ACHN (cell line): Measurements from ENCODE around the gene KRTAP4-11.
"Not testable (repeated sequence)": the region's sequence is repeated elsewhere in the genome, so short reads cannot be mapped to it uniquely, and the experiment has no call there.

Experiments
- DNase-seq: peaks from one replicate; pipeline ENCODE4 v3.0.0-alpha.2; 2015
- in situ Hi-C: cut with HindIII; loops from 2 replicates; pipeline ENCODE4 v1.10.0; 2017; ENCODE audit warnings: low sequenced_read_pairs, low pct_ligation_motif_present, low pct_unique_long_range_greater_than_20kb

KRTAP4-11 gene

DNA sequence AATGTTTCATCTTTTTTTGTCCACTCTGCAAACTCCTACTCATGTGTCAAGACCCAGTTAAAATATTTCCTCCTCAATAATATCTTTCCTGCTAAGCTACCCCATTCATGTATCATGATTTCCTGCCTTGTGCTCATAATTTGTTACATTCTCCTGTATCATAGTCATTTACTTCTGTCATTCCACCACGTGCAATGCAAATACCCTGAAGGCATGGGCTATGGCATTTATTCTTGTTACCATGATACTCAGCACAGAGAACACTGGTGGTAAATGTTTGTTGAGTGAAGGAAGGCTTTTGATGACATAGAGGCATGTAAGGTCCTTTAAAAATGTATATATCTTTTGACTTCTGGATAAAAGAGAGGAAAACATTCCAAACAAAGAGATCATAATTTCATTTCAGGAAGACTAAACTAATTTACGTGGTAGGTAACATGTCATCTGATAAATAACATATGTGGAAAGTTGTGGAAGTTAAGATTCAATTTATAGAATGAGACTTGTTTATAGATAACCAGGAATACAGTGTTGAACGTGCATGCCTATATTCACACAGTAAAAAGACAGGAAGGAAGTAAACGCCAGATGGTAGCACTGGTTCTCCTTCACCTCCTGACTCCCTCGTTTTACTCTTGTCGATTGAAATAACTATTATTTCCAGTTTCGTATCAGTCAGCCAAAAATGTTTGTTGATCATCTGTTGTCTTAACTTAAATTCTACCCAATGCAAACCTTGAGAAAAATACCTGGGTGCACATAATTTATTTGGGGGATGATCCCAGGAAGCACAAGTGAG is 18.3 kb downstream of the KRTAP4-11 start:
- peak; percentile 15 for DNase-seq
- in situ Hi-C loops: not testable (repeated sequence)

DNA sequence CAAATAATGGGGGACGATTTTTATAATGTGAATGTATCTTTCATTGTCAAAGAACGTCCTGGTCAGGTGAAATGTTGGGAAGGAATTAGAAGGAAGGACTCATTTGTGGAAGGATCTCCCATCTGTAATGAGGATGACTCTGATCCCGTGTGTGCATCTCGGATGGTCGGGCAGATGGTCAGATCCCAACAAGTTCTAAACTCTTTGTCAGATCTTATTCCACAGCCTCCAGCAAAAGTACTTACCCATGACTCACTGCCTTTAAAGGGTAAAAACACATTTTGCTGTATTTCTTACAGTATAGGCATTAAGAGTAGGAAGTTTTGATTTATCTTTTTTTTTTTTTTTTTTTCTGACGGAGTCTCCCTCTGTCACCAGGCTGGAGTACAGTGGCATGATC is 19.7 kb downstream of the KRTAP4-11 start:
- in situ Hi-C loops: no loop called here
- no peak for DNase-seq

DNA sequence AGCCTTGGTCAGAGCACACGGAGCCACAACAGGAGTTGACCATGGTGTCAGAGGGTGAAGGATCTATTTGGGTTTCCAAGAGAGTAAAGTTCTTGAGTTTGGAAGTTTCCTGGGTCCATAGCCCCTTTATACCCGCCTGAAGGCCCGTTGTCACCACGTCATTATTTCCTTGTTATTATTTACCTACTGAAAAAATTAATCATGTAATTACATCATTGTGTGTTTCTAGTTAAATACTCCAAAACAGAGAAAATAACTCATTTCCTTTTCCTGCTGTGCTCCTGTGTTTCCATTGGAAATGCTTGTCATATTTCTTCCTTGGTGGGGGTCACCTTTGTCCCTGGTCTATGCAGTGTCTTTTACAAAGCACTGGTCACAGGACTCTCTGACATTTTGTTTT is 20.1 kb downstream of the KRTAP4-11 start, which contains the start of gene KRTAP4-8:
KRTAP4-8 (minus strand) TSS at position 101 of the 400 bp plus-strand sequence; CDS start at position 43, 58 bp downstream.
- in situ Hi-C loops: no loop called here

DNA sequence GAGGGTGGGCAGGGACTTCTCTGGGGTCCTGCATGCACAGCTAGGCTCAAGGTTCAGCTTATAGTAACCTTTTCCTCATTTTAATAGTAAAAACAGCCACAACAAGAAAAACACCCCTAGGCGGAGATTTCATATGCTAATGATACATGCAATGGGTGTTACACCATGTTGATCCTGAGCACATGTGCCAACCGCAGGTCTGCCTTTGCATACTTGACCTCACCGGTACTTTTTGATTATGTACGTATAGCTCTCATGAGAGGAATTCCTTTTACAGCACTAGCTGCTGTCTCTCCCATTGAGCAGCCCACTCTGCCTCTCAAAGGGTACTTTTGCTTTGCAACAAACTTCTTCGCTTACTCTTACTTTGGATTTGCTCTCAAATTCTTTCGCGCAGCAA is 22.1 kb downstream of the KRTAP4-11 start:
- in situ Hi-C loops: no loop called here
- DNase-seq: no peak

More for the DNA sequence above, 20.1 kb downstream of the KRTAP4-11 start, which contains the start of gene KRTAP4-8:
- DNase-seq: no peak

DNA sequence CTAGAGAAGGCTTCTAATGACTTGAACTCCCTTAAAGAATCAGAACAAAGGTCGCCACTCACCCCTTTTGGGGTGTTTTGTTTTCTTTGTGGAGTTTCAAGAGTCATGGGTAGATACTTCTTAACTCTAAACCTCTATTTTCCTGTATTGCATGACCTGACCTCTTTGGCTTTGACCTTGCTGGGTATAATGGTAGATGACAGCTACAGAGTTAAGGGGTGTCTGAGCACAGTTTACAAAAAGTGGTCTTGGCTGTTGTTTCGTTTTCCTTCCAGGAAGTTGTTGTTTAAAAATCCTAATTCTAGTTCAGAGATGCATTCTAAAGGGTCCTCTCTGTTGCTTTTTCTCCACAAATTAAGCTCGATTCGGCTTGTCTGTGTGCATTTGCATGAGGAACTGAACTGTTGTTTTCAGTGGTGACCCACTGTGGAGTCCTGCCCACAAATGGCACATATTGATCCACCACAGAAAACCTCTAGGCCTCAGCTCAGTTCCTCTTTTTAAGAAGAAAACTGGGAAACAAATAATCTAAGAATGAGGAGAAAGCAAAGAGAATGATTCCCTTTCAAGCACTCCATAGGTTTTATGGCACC is 29.3 kb downstream of the KRTAP4-11 start:
- DNase-seq, in situ Hi-C loops: not testable (repeated sequence)

DNA sequence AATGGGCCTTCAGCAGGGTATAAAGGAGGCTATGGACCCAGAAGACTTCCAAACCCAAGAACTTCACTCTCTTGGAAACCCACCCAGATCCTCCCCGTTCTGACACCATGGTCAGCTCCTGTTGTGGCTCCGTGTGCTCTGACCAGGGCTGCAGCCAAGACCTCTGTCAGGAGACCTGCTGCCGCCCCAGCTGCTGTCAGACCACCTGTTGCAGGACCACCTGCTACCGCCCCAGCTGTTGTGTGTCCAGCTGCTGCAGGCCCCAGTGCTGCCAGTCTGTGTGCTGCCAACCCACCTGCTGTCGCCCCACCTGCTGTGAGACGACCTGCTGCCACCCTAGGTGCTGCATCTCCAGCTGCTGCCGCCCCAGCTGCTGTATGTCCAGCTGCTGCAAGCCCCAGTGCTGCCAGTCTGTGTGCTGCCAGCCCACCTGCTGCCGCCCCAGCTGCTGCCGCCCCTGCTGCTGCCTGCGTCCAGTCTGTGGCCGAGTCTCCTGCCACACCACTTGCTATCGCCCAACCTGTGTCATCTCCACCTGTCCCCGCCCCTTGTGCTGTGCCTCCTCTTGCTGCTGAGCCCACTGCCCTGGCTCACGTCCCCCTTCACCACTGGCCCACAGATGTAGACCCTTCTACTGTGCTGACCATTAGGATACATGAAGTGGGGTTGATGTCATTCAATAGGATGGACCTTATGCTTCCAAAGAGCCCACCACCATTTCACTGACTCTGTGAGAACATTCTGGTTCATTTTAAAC is 33.9 kb downstream of the KRTAP4-11 start, which contains the start of gene KRTAP4-7:
KRTAP4-7 (plus strand) TSS at position 51 of the 757 bp plus-strand sequence; CDS start at position 108, 57 bp downstream.
- DNase-seq, in situ Hi-C loops: not testable (repeated sequence)

DNA sequence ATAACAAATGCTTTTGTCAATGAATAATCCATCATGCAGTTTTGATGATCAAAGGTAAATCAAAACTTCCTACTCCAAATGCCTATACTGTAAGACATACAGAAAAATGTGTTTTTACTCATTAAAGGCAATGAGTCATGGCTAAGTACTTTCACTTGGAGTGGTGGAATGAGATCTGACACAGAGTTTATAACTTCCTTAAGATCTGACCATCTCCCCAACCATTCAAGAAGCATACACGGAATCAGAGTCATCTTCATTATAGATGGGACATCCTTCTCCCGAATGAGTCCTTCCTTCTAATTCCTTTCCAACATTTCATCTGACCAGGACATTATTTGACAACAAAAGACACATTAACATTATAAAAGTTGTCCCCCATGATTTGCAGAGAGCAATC is 34.7 kb downstream of the KRTAP4-11 start:
- peak; percentile 32 for DNase-seq
- in situ Hi-C loops: not testable (repeated sequence)

DNA sequence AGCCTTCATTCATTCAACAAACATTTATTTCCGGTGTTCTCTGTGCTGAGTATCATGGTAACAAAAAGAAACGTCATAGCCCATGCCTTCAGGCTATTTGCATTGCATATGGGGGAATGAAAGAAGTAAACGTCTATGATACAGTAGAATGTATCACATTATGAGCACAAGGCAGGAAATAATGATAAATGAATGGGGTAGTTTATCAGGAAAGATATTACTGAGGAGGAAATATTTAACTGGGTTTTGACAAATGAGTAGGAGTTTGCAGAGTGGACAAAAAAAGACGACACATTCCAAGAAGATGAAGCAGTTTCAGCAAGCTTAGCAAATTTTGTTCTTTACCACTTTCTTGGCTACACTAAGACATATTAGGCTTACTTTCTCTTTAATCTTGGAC is 35.5 kb downstream of the KRTAP4-11 start:
- no peak for DNase-seq
- in situ Hi-C loops: no loop called here

DNA sequence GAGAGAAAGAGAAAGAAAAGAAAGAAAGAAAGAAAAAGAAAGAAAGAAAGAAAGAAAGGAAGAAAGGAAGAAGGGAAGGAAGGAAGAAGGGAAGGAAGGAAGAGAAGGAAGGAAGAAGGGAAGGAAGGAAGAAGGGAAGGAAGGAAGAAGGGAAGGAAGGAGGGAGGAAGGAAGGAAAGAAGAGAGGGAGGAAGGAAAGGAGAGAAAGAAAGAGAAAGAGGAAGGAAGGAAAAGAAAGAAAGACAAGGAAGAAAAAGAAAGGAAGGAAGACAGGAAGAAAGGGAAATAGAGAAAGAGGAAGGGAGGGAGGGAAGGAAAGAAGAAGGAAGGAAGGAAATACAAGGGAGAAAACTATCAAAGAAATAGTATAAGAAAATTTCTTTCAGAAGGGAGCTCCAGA is 41.4 kb downstream of the KRTAP4-11 start:
- in situ Hi-C loops: no loop called here
- no peak for DNase-seq

DNA sequence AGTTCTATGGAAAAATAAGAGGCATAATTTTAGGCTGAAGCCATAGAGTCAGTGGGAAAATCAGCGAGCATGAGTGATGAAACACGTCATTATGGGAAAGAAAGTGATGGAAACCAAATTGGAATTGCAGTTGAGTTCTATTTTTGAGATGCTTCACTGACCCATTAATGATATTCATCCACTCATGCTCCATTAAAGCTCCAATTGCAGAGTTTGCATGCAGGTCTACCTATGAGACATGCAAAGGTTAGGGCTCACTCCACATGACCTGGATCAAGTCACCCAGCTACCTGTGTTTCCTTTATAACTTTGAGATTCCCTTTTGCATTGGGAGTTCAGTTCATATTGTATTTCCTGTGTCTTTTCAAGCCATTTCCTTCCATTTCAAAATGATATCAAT is 44.5 kb downstream of the KRTAP4-11 start:
- in situ Hi-C loops: no loop called here
- no peak for DNase-seq

DNA sequence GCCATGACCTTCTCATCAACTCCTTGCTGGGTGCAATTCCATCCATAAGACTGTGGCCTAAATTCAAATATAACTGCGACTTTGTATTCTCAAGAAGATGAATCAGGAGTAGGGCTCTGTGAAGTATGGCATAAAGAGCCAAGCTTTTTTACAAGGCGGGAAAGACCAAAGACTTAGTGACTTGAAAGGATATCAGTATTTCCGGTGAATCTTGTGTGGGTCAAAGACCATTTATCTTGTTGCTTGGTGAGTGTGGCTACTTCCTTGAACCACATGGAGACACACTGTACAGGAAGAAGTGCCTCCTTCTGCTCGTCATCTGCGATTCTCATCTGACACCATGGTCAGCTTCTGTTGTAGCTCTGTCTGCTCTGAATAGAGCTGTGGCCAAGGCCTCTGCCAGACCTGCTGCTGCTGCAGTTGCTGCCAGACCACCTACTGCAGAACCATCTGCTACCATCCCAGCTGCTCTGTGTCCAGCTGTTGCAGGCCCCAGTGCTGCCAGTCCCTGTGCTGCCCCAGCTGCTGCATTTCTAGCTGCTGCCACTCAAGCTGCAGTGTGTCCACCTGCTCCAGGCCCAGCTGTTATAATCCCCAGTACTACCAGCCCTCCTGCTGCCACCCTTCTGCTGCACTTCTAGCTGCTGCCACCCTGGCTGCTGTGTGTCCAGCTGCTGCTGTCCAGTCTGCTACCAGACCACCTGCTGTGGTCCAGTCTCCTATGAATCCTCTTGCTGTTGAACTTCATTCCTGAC is 46.4 kb downstream of the KRTAP4-11 start:
- in situ Hi-C loops: no loop called here
- DNase-seq: no peak

DNA sequence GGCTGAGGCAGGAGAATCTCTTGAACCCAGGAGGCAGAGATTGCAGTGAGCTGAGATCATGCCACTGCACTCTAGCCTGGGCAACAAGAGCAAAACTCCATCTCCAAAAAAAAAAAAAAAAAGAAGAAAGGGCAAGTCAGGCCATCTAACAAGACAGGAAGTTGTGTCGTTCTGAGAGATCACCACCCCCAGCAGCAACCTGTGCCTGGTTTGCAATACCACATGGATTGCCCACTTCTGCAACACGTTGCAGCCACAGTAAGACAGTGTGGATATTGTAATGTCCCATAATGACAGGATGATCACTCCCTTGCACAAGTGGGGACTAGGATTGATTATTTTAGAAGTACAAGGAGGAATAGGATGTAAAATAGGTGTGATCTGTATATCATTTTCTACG is 49.1 kb downstream of the KRTAP4-11 start:
- in situ Hi-C loops: no loop called here
- DNase-seq: no peak

DNA sequence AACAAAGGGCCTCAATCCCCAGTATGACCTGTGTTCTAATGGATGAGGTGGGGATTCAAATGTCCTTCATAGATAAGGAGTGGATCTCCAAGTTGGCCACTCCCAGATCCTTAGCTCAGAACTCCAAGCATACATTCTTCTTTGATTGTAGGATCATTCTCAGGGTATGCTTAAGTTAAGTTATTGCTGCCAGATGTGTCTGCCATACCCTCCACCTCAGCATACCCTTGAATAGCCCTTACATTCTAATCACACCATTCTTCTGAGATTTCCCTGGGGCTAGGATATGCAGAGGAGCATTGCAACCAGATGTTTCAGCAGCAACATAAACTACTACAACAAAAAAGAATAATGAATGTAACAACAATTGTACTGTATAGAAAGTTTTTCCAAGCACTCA is 50.9 kb downstream of the KRTAP4-11 start:
- DNase-seq: no peak
- in situ Hi-C loops: no loop called here
